OCI-LY3 (cell line): Measurements from ENCODE around the gene CD63.

Experiments used
- H2AFZ ChIP-seq: fragments of 200-600, 300-600 bp; shearing (Covaris generic); 2 replicates; pipeline ENCODE4 v1.6.0; 2014; ENCODE audit warnings: antibody characterized with exemption, low read depth, low read length
- H3K27ac ChIP-seq: fragments of 200-600, 300-600 bp; sonication (generic); 2 replicates; pipeline ENCODE4 v1.5.1; 2014; ENCODE audit warnings: mild to moderate bottlenecking, low read length, moderate library complexity, mixed read lengths
- H3K27me3 ChIP-seq: fragments of 200-600, 300-600 bp; sonication (generic); 2 replicates; pipeline ENCODE4 v1.6.1; 2014; ENCODE audit warnings: low read depth, low read length, mixed read lengths
- H3K36me3 ChIP-seq: fragments of 200-600, 300-600 bp; sonication (generic); replicated peaks from 2 replicates; pipeline ENCODE3; 2014; ENCODE audit warnings: low read depth, low read length, mixed read lengths
- H3K4me1 ChIP-seq: fragments of 300-600, 200-600 bp; sonication (generic); 2 replicates; pipeline ENCODE4 v1.6.1; 2014; ENCODE audit warnings: low read length, mixed read lengths
- H3K4me2 ChIP-seq: fragments of 200-600, 300-600 bp; sonication (generic); 2 replicates; pipeline ENCODE4 v1.6.1; 2014; ENCODE audit warnings: low read length, mixed read lengths
- H3K4me3 ChIP-seq: fragments of 300-600, 200-600 bp; sonication (generic); 2 replicates; pipeline ENCODE4 v1.5.1; 2014; ENCODE audit warnings: antibody characterized with exemption, mild to moderate bottlenecking, low read length, moderate library complexity
- H3K79me2 ChIP-seq: fragments of 300-600, 200-600 bp; shearing (Covaris generic); 2 replicates; pipeline ENCODE4 v1.6.1; 2014; ENCODE audit warnings: mild to moderate bottlenecking, low read length, mixed read lengths
- H3K9ac ChIP-seq: fragments of 300-600, 200-600 bp; shearing (Covaris generic); 2 replicates; pipeline ENCODE4 v1.6.0; 2014; ENCODE audit warnings: mild to moderate bottlenecking, low read length, moderate library complexity
- H3K9me3 ChIP-seq: fragments of 200-600, 300-600 bp; shearing (Covaris generic); 2 replicates; pipeline ENCODE4 v1.6.1; 2014; ENCODE audit warnings: low read length, mixed read lengths; ENCODE audit not compliant: insufficient read depth
- H4K20me1 ChIP-seq: fragments of 200-600, 300-600 bp; sonication (generic); 2 replicates; pipeline ENCODE4 v1.6.1; 2016; ENCODE audit warnings: low read length, mixed read lengths; ENCODE audit not compliant: insufficient read depth
- CTCF ChIP-seq: fragments of 200-600, 300-600 bp; sonication (generic); IDR thresholded peaks from 2 replicates; pipeline ENCODE4 v1.5.1; 2014; ENCODE audit warnings: antibody characterized with exemption, low read length, low read depth
- EZH2phosphoT487 ChIP-seq: fragments of 200-600 bp; shearing (Covaris generic); IDR thresholded peaks from 2 replicates; pipeline ENCODE4 v1.6.1; 2018; ENCODE audit warnings: antibody characterized with exemption, mixed run types, low read depth

Gene CD63

GRCh38 chr12:55698965-55699364 is 29.8 kb downstream of the CD63 start:
- H4K20me1 ChIP-seq, result no peaks in the 10 kb centered on the region
- no peak overlapping the region for H2AFZ ChIP-seq
- H3K4me3 ChIP-seq, result no peak overlapping the region
- H3K9me3 ChIP-seq, result no peaks in the 10 kb centered on the region
- H3K36me3 ChIP-seq, result no peaks in the 10 kb centered on the region
- no peak overlapping the region for H3K27ac ChIP-seq
- no peak overlapping the region for H3K9ac ChIP-seq
- no peak overlapping the region for H3K4me2 ChIP-seq
- TF ChIP-seq EZH2phosphoT487, result no peak
- no peak for TF ChIP-seq CTCF
- no peaks in the 10 kb centered on the region for H3K27me3 ChIP-seq
- H3K4me1 ChIP-seq, result no peaks in the 10 kb centered on the region
- H3K79me2 ChIP-seq, result no peaks in the 10 kb centered on the region

GRCh38 chr12:55698241-55698955 is 30.4 kb downstream of the CD63 start:
- no peaks in the 10 kb centered on the region for H4K20me1 ChIP-seq
- no peak for TF ChIP-seq CTCF
- no peak for TF ChIP-seq EZH2phosphoT487
- no peak overlapping the region for H2AFZ ChIP-seq
- no peaks in the 10 kb centered on the region for H3K79me2 ChIP-seq
- no peak overlapping the region for H3K4me3 ChIP-seq
- H3K36me3 ChIP-seq, result no peaks in the 10 kb centered on the region
- no peak overlapping the region for H3K4me2 ChIP-seq
- no peaks in the 10 kb centered on the region for H3K27me3 ChIP-seq
- H3K9me3 ChIP-seq, result no peaks in the 10 kb centered on the region
- no peak overlapping the region for H3K27ac ChIP-seq
- H3K9ac ChIP-seq, result no peak overlapping the region
- no peaks in the 10 kb centered on the region for H3K4me1 ChIP-seq

- Histone ChIP-seq H3K4me2 (no peak overlapping the region), H3K9ac (no peak overlapping the region), H3K79me2 (no peaks in the 10 kb centered on the region), H2AFZ (no peak overlapping the region), H3K36me3 (no peaks in the 10 kb centered on the region), H3K9me3 (no peaks in the 10 kb centered on the region), H4K20me1 (no peaks in the 10 kb centered on the region), H3K4me3 (no peak overlapping the region), H3K4me1 (no peaks in the 10 kb centered on the region), H3K27ac (no peak overlapping the region), H3K27me3 (no peaks in the 10 kb centered on the region)
- TF ChIP-seq CTCF, result no peak
- no peak for TF ChIP-seq EZH2phosphoT487
These were observed 31.1 kb downstream of the CD63 start for GRCh38 chr12:55697686-55698085.

GRCh38 chr12:55696796-55697462 is 31.9 kb downstream of the CD63 start:
- H3K27me3 ChIP-seq, result no peaks in the 10 kb centered on the region
- no peaks in the 10 kb centered on the region for H3K9me3 ChIP-seq
- H3K4me2 ChIP-seq, result no peak overlapping the region
- no peaks in the 10 kb centered on the region for H3K4me1 ChIP-seq
- H3K36me3 ChIP-seq, result no peaks in the 10 kb centered on the region
- no peaks in the 10 kb centered on the region for H3K79me2 ChIP-seq
- no peak overlapping the region for H3K9ac ChIP-seq
- no peaks in the 10 kb centered on the region for H4K20me1 ChIP-seq
- no peak overlapping the region for H2AFZ ChIP-seq
- TF ChIP-seq EZH2phosphoT487 (no peak), CTCF (no peak)
- no peak overlapping the region for H3K27ac ChIP-seq
- no peak overlapping the region for H3K4me3 ChIP-seq
